Pulmonary artery endothelial cell (primary cell): ENCODE data around the gene FOXN3. TPM values are rescaled to one million over a fixed set of nuclear protein-coding genes. Genes with fewer than 3 reads are reported as not detected.

Experiments used
- DNase-seq: peaks from one replicate; pipeline ENCODE4 v3.0.0-alpha.2; 2011; ENCODE audit warnings: low read depth, low spot score
- total RNA-seq: library from RNA; depleted of rRNA; stranded (reverse); fragments of >200 nt; gene quantifications from 2 replicates; pipeline ENCODE4 v1.2.3, GENCODE V29; 2014

The FOXN3 gene
- total RNA-seq, 1 donor from 2014 or later, result 14.2 TPM

- DNase-seq, result no peak
Measured at GRCh38 chr14:89339579-89339978, 77.5 kb downstream of the FOXN3 start.

DNA sequence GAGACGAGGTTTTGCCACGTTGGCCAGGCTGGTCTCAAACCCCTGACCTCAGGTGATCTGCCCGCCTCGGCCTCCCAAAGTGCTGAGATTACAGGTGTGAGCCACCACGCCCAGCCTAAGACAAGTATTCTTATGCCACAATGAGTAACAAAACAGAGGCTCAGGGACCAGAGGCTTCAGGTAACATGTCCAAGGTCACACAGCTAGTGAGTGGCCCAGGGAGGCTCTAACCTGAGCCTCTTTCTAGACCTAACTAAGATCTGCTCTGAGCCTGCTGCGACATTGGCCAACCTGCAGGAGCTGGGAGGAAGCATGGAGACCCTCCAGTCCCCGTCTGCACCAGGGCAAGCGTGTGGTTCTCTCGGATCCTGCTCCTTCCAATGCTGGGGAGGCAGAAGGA lies 77.9 kb downstream of the FOXN3 start:
- DNase-seq, result no peak

DNA sequence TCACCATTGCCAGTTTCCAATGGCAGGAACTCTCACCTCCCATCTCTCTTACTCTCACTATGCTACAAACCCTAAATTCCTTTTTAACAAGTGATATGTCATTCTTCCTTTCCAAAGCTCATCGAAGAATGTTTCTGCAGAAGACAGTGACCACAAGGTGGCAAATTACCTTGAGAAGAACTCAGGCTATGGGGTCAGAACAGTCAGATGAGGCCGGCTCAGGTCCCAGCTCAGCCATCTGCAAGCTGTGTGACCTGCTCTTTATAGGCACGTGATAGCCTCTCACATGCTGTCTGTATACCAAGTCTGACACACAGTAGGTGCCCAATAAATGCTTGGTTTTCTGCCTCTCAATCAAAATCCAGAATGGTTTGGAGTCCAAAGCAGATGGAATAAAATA lies 80.7 kb downstream of the FOXN3 start:
- no peak for DNase-seq

GRCh38 chr14:89332031-89332430 lies 85.0 kb downstream of the FOXN3 start:
- no peak for DNase-seq

- no peak for DNase-seq
Measured at GRCh38 chr14:89331398-89331797, 85.6 kb downstream of the FOXN3 start.

- DNase-seq, result no peak
Measured at GRCh38 chr14:89330236-89331002, 86.6 kb downstream of the FOXN3 start.

DNA sequence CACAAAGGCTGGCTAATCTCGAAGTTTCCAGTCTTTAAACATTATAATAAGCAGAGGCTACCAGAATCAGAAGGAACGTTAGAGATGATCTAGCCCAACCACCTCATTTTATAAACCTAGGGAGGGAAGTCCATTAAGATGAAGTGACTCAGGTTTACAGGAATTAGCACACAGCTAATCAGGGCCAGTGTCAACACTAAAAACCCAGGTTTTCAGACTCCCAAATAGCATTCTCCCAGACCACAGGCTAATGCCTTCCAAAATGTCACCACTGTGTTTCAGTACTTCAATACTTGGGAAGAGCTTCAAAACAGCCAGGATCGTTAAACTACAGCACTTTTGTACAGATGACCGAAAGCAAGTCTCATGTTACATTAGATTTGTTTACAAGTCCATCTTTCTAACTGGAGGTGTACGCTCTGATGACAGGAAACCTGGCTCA lies 89.2 kb downstream of the FOXN3 start:
- DNase-seq, result no peak

DNA sequence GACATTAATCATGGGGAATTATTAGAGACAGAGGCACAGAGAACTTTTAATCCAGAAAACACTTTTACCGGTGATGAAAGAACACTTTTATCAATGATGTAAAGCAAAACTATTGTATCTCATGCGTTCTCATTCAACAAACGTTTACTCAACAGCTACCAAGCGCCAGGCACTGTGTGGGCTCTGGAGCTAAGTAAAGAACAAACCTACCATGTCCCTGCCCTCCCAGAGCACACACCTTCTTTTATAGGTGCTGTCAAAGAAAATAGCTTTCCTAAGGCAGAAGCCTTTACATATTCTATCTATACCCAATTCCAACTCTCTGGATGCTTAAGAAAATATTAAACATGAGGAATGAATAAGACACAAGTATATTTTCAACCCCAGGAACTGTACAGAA lies 91.1 kb downstream of the FOXN3 start:
- DNase-seq, result no peak

- DNase-seq, result no peak
Measured at GRCh38 chr14:89325299-89325883, 91.6 kb downstream of the FOXN3 start.

GRCh38 chr14:89324501-89325298 lies 92.3 kb downstream of the FOXN3 start:
- no peak for DNase-seq

- DNase-seq, result no peak
Measured at GRCh38 chr14:89320381-89321000, 96.5 kb downstream of the FOXN3 start.

GRCh38 chr14:89319687-89320086 lies 97.3 kb downstream of the FOXN3 start:
- DNase-seq, result no peak

- DNase-seq, result no peak
Measured at GRCh38 chr14:89317051-89317691, 99.9 kb downstream of the FOXN3 start.

DNA sequence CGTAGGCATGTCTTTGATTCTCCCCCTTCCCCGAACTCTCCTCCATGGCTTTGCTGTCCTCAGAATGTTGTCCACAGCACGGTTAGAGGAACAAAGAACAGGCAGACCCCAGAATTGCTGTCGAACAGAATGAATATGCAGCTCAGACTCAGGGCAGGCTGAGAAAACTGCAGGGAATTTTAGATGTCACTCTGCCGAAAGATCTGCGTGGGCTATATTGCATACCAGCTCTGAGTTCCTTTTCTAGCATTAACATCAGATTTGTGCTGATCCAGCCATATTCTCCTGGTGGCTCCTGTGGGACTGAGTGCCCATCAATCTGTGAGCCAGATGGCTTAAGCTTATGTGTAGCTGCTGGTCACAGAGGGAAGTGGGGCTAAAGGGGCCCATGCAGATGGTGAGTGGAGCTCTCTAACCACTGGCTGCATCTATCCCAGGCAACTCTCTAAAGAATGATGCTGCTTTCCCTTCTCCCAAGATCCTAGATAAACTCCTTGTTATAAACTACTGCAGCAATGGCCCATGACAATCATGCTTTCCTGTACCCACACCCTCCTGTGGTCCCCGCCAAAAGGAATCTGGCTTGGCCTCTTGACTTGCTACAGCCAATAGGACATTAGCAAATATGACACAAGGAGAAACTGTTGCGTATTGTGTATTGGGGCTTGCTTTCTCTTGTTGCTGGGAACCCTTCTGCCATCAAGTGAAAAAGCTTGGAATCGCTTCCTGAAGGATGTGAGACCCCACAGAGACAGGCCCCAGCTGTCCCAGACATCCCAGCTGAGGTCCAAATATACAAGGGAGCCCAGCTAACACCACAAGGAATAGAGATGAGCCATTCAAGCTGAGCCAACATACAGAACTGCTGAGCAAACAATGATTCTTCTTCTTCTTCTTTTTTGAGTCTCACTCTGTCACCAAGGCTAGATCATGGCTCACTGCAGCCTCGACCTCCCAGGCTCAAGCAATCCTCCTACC lies 101.3 kb downstream of the FOXN3 start:
- DNase-seq, result no peak

GRCh38 chr14:89314274-89314673 lies 102.8 kb downstream of the FOXN3 start:
- no peak for DNase-seq

- DNase-seq, result no peak
Measured at GRCh38 chr14:89312932-89313331, 104.1 kb downstream of the FOXN3 start.

DNA sequence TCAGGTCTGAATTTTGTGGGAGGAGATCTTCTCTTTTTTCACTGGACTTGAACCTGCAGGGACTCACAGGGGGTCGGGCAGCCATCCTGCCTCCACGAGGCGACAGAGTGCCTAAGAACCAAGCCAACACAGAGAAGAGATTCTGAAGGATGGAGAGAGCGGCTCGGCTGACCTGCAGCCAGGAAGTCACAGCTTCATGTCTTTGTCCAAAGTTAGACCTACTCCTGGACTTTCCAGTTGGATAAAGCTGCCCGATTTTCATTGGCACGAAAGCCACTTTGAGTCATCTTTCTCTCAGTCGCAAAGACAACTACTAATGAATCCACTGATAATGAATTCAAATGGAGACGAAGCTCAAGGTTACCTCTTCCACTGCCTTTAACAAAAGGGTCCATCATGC lies 106.8 kb downstream of the FOXN3 start:
- no peak for DNase-seq

GRCh38 chr14:89309670-89310177 lies 107.3 kb downstream of the FOXN3 start:
- no peak for DNase-seq

DNA sequence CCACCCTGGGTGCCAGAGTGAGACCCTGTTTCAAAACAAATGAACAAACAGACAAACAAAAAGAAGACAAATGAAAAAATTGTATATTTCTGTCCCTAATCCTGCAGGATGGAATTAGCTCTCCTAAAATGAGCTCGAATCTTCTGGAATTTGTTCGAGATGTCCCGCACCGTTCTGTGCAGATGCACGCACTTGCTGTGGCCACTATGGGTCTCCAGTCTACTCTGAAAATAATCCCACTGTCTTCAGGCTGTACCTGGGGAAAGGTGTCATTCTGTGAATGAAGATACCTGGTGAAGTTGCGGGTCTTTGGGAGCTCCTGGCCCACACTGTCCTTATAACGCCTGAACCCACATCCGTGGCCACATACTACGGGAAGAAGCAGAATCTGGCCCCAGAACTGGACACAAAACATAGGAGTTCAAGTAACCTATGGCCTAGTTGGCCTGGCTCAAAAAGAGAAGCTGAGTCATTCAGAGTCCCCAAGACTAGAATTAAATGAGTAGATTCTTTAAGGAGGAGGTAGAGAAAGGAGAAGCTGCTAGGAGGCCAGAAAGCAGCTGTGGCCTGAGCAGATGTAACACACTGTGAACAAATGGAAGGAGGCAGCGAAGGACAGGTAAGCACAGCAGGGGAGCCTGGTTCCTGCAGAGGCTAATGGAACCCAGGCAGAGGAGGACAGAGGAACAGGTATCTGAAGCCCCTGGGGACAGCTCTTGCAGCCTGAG lies 108.6 kb downstream of the FOXN3 start:
- no peak for DNase-seq
